HepG2 (cell line): ENCODE measurements around the gene PNPLA2. TPM values are rescaled to one million over a fixed set of nuclear protein-coding genes. Genes with fewer than 3 reads are reported as not detected.
A peak's percentile ranks its signal among the peaks of the same experiment; 100 is the strongest.

Experiments used
- AFF4 ChIP-seq: sonication (generic); formaldehyde crosslinking; IDR thresholded peaks from 2 replicates; pipeline ENCODE4 v1.4.0; 2020; ENCODE audit warnings: missing genetic modification reagents
- ARID4A ChIP-seq: sonication (generic); formaldehyde crosslinking; IDR thresholded peaks from 2 replicates; pipeline ENCODE4 v1.5.0; 2020; ENCODE audit warnings: mild to moderate bottlenecking, missing genetic modification reagents, borderline replicate concordance
- EEA1 ChIP-seq: sonication (generic); formaldehyde crosslinking; IDR thresholded peaks from 2 replicates; pipeline ENCODE4 v1.5.1; 2020; ENCODE audit warnings: mild to moderate bottlenecking, missing genetic modification reagents, borderline replicate concordance
- GATAD1 ChIP-seq: IDR thresholded peaks from 2 replicates; pipeline ENCODE4 v1.6.1; 2016; ENCODE audit warnings: missing genetic modification reagents, missing compliant biosample characterization
- HIVEP1 ChIP-seq: sonication (generic); formaldehyde crosslinking; IDR thresholded peaks from 2 replicates; pipeline ENCODE4 v1.4.0; 2020; ENCODE audit warnings: mild to moderate bottlenecking, missing genetic modification reagents
- HNF4G ChIP-seq, 2 experiments: sonication (generic) in 1 of 2; formaldehyde crosslinking in 1 of 2; IDR thresholded peaks; 2 replicates each; pipeline versions ENCODE4 v1.4.0 to v1.6.1; 2011 to 2020; ENCODE audit warnings: borderline replicate concordance in 2 of 2, low read depth in 2 of 2, mild to moderate bottlenecking in 2 of 2, low read length in 1 of 2, missing genetic modification reagents in 1 of 2, moderate library complexity in 1 of 2
- MIER2 ChIP-seq: IDR thresholded peaks from 2 replicates; pipeline ENCODE4 v1.6.1; 2016; ENCODE audit warnings: missing biosample characterization, missing genetic modification reagents
- SMYD3 ChIP-seq: sonication (generic); formaldehyde crosslinking; IDR thresholded peaks from 2 replicates; pipeline ENCODE4 v1.8.1; 2023; ENCODE audit warnings: mild to moderate bottlenecking, missing genetic modification reagents
- SP1 ChIP-seq, 2 experiments: fragments of 450-650 bp in 1 of 2; sonication (generic) in 1 of 2; formaldehyde crosslinking in 1 of 2; IDR thresholded peaks; 2 replicates each; pipeline versions ENCODE4 v1.4.0 to v1.6.1; 2016 to 2020; ENCODE audit warnings: missing genetic modification reagents in 1 of 2
- TGIF2 ChIP-seq: IDR thresholded peaks from 2 replicates; pipeline ENCODE4 v1.6.1; 2016; ENCODE audit warnings: control low read depth, missing compliant biosample characterization
- ZMAT3 ChIP-seq: sonication (generic); formaldehyde crosslinking; conservative IDR thresholded peaks from 2 replicates; pipeline ENCODE4 v1.7.0; 2021; ENCODE audit warnings: missing genetic modification reagents
- ZNF253 ChIP-seq: sonication (generic); formaldehyde crosslinking; IDR thresholded peaks from 2 replicates; pipeline ENCODE4 v1.8.0; 2022; ENCODE audit warnings: mild to moderate bottlenecking, missing genetic modification reagents, borderline replicate concordance
- ZNF280D ChIP-seq: sonication (generic); formaldehyde crosslinking; IDR thresholded peaks from 2 replicates; pipeline ENCODE4 v1.5.1; 2020; ENCODE audit warnings: mild to moderate bottlenecking, missing genetic modification reagents
- ZNF710 ChIP-seq: sonication (generic); formaldehyde crosslinking; IDR thresholded peaks from 2 replicates; pipeline ENCODE4 v1.5.0; 2020; ENCODE audit warnings: mild to moderate bottlenecking, missing genetic modification reagents, borderline replicate concordance
- ZNF777 ChIP-seq: sonication (generic); formaldehyde crosslinking; IDR thresholded peaks from 2 replicates; pipeline ENCODE4 v1.4.0; 2020; ENCODE audit warnings: missing genetic modification reagents
- polyA plus RNA-seq, 8 experiments: library from polyadenylated mRNA; depleted of rRNA in 3 of 8; stranded (reverse) in 7 of 8; unstranded in 1 of 8; fragments of >200 nt; fragmentation: Illumina TruSeq in 4 of 8; extraction: Trizol in 4 of 8; gene quantifications; 2 replicates each; pipeline versions ENCODE4 v1.2.1 to v1.2.3, GENCODE V29; 2011 to 2016; ENCODE audit warnings: low read depth in 4 of 8, missing spikeins in 1 of 8, mixed read lengths in 1 of 8; ENCODE audit not compliant: insufficient read depth in 1 of 8
- total RNA-seq, 5 experiments: library from RNA; depleted of rRNA; stranded (reverse); fragments of >200 nt; fragmentation: Illumina TruSeq; extraction: Trizol; gene quantifications; 2 replicates each; pipeline ENCODE4 v1.2.3, GENCODE V29; 2016; ENCODE audit warnings: low read depth in 1 of 5

The PNPLA2 gene
- total and polyA plus RNA-seq, 2 of the 13 experiments (the other 11 are each of a cell fraction or from before 2014, with no cell fraction given) = 10.5 to 43.2 TPM

- TF ChIP-seq HNF4G (IDR thresholded peaks at IDR 0.05; ENCODE audit: borderline replicate concordance, low read depth, low read length) (no peak), HNF4G (CRISPR knock-in tag; IDR thresholded peaks at IDR 0.05; ENCODE audit: borderline replicate concordance, low read depth) (no peak), AFF4 (CRISPR knock-in tag) (no peak), TGIF2 (CRISPR knock-in tag) (peak; percentile 99), HIVEP1 (no peak), ARID4A (CRISPR knock-in tag) (peak; percentile 93), ZNF710 (CRISPR knock-in tag) (no peak), ZNF777 (CRISPR knock-in tag) (no peak; the same call in 1 of the 2 replicates), ZNF280D (CRISPR knock-in tag) (no peak), SMYD3 (CRISPR knock-in tag) (0 out of 2 replicates have a peak, but pooled peaks have one; percentile 36), MIER2 (CRISPR knock-in tag) (no peak), EEA1 (CRISPR knock-in tag) (no peak), ZNF253 (CRISPR knock-in tag) (no peak), GATAD1 (CRISPR knock-in tag) (peak; percentile 86), ZMAT3 (CRISPR knock-in tag) (peak; percentile 91), SP1 (IDR thresholded peaks at IDR 0.05) (no peak; the same call in 1 of the 2 replicates), SP1 (CRISPR knock-in tag; IDR thresholded peaks at IDR 0.05) (peak; percentile 78)
Observed at GRCh38 chr11:842370-843002, 23.8 kb downstream of the PNPLA2 start, which contains the start of the genes POLR2L and TSPAN4 (continued).
